Breast epithelium (tissue), 4 donors: ENCODE data around the gene NECTIN1. TPM values are rescaled to one million over a fixed set of nuclear protein-coding genes. Genes with fewer than 3 reads are reported as not detected.

Experiments used
- DNase-seq, 2 donors: peaks; one replicate each; pipeline ENCODE4 v3.0.0-alpha.2; 2019; ENCODE audit warnings: low spot score in 2 of 2
- H3K27ac ChIP-seq, 2 donors: fragments of 200-600 bp; sonication (generic) in 1 of 2; one replicate each; pipeline ENCODE4 v1.5.1; 2016 to 2019; ENCODE audit warnings: mild to moderate bottlenecking in 1 of 2
- H3K27me3 ChIP-seq, 2 donors: fragments of 200-600 bp; sonication (generic) in 1 of 2; one replicate each; pipeline versions ENCODE4 v1.5.1 to v1.6.0; 2017 to 2019; ENCODE audit warnings: control low read depth in 1 of 2, mild to moderate bottlenecking in 1 of 2
- H3K36me3 ChIP-seq: fragments of 200-600 bp; one replicate; pipeline ENCODE4 v1.5.1; 2019
- H3K4me1 ChIP-seq, 2 donors: fragments of 200-600 bp; sonication (generic); one replicate each; pipeline ENCODE4 v1.5.1; 2016 to 2019; ENCODE audit warnings: control low read depth in 1 of 2
- H3K4me3 ChIP-seq, 3 donors: fragments of 200-600 bp; sonication (generic); 1 replicate in 2 of 3; 2 replicates in 1 of 3; pipeline ENCODE4 v1.5.1; 2016 to 2019; ENCODE audit warnings: mild to moderate bottlenecking in 3 of 3, moderate library complexity in 2 of 3
- H3K9me3 ChIP-seq, 2 donors: fragments of 200-600 bp; sonication (generic) in 1 of 2; one replicate each; pipeline ENCODE4 v1.5.1; 2016 to 2019; ENCODE audit warnings: control low read depth in 1 of 2
- CTCF ChIP-seq, 3 donors: fragments of 450-650 bp; IDR thresholded peaks; one replicate each; pipeline ENCODE4 v1.5.1; 2016 to 2017; ENCODE audit warnings: antibody characterized with exemption in 3 of 3, mild to moderate bottlenecking in 3 of 3, moderate library complexity in 3 of 3
- POLR2A ChIP-seq: fragments of 450-650 bp; IDR thresholded peaks from one replicate; pipeline ENCODE4 v1.6.1; 2016; ENCODE audit warnings: antibody characterized with exemption, mild to moderate bottlenecking, moderate library complexity
- POLR2AphosphoS5 ChIP-seq, 3 donors: sonication (generic); formaldehyde crosslinking; IDR thresholded peaks; one replicate each; pipeline ENCODE4 v1.6.1; 2017; ENCODE audit warnings: antibody characterized with exemption in 3 of 3
- intact Hi-C: fragments of 100-400 bp; cut with DNase I; formaldehyde crosslinking; loops from one replicate; pipeline ENCODE4 v1.15.1; 2023; ENCODE audit warnings: low total_unique reads
- total RNA-seq, 3 donors: library from RNA; depleted of rRNA; stranded (reverse); fragments of >200 nt; gene quantifications; one replicate each; pipeline ENCODE4 v1.1.0, GENCODE V29; 2016

NECTIN1 gene
- total RNA-seq, 3 donors from 2014 or later: 2.6 to 6.6 (median 4.5) TPM

- Histone ChIP-seq H3K36me3 (no peaks in the 10 kb centered on the region), H3K27me3 (no peaks in the 10 kb centered on the region), H3K27ac (no peak overlapping the region), H3K4me3 (no peak overlapping the region), H3K4me1 (no peaks in the 10 kb centered on the region), H3K9me3 (no peaks in the 10 kb centered on the region)
- DNase-seq: no peak
- intact Hi-C loops: no loop called here
- TF ChIP-seq CTCF (IDR thresholded peaks at IDR 0.05) (no peak), POLR2A (no peak), POLR2AphosphoS5 (IDR thresholded peaks at IDR 0.05) (no peak)
Measured at GRCh38 chr11:119714590-119714989, 14.4 kb downstream of the NECTIN1 start.

- no peaks in the 10 kb centered on the region for H3K36me3 ChIP-seq
- no peak for TF ChIP-seq CTCF (IDR thresholded peaks at IDR 0.05)
- no peak for TF ChIP-seq POLR2AphosphoS5 (IDR thresholded peaks at IDR 0.05)
- TF ChIP-seq POLR2A: no peak
- H3K4me3 ChIP-seq: no peak overlapping the region
- H3K27me3 ChIP-seq: no peaks in the 10 kb centered on the region
- H3K27ac ChIP-seq: no peak overlapping the region
- intact Hi-C loops: no loop called here
- DNase-seq: no peak
- H3K9me3 ChIP-seq: no peaks in the 10 kb centered on the region
- H3K4me1 ChIP-seq: no peaks in the 10 kb centered on the region
Measured at GRCh38 chr11:119714189-119714588, 14.8 kb downstream of the NECTIN1 start.

GRCh38 chr11:119713359-119714040 is 15.5 kb downstream of the NECTIN1 start:
- no peak for DNase-seq
- Histone ChIP-seq H3K27ac (no peak overlapping the region), H3K4me3 (no peak overlapping the region), H3K9me3 (no peaks in the 10 kb centered on the region), H3K27me3 (no peaks in the 10 kb centered on the region), H3K36me3 (no peaks in the 10 kb centered on the region), H3K4me1 (no peaks in the 10 kb centered on the region)
- intact Hi-C loops: no loop called here
- TF ChIP-seq POLR2A: no peak
- no peak for TF ChIP-seq POLR2AphosphoS5 (IDR thresholded peaks at IDR 0.05)
- TF ChIP-seq CTCF (IDR thresholded peaks at IDR 0.05): no peak

GRCh38 chr11:119712459-119713358 is 16.3 kb downstream of the NECTIN1 start:
- intact Hi-C loops: no loop called here
- H3K4me3 ChIP-seq: no peak overlapping the region
- DNase-seq: no peak
- H3K9me3 ChIP-seq: no peaks in the 10 kb centered on the region
- H3K27me3 ChIP-seq: no peaks in the 10 kb centered on the region
- no peak overlapping the region for H3K27ac ChIP-seq
- TF ChIP-seq POLR2A (no peak), POLR2AphosphoS5 (IDR thresholded peaks at IDR 0.05) (no peak), CTCF (IDR thresholded peaks at IDR 0.05) (no peak)
- no peaks in the 10 kb centered on the region for H3K36me3 ChIP-seq
- H3K4me1 ChIP-seq: no peaks in the 10 kb centered on the region

GRCh38 chr11:119712006-119712405 is 17.0 kb downstream of the NECTIN1 start:
- Histone ChIP-seq H3K36me3 (no peaks in the 10 kb centered on the region), H3K4me3 (no peak overlapping the region), H3K27ac (no peak overlapping the region), H3K4me1 (no peaks in the 10 kb centered on the region), H3K27me3 (no peaks in the 10 kb centered on the region), H3K9me3 (no peaks in the 10 kb centered on the region)
- DNase-seq: no peak
- intact Hi-C loops: no loop called here
- TF ChIP-seq POLR2AphosphoS5 (IDR thresholded peaks at IDR 0.05) (no peak), POLR2A (no peak), CTCF (IDR thresholded peaks at IDR 0.05) (no peak)
